NOMO-1 treated with dmso at 0.1 percent for 144 hours (cell line): ENCODE data around the gene PRKCD.
A peak's percentile ranks its signal among the peaks of the same experiment; 100 is the strongest.

Experiments used
- DNase-seq: peaks from one replicate; lab custom pipeline; 2025; ENCODE audit not compliant: unreplicated experiment; lab: John Stamatoyannopoulos, UW

The PRKCD gene

DNA sequence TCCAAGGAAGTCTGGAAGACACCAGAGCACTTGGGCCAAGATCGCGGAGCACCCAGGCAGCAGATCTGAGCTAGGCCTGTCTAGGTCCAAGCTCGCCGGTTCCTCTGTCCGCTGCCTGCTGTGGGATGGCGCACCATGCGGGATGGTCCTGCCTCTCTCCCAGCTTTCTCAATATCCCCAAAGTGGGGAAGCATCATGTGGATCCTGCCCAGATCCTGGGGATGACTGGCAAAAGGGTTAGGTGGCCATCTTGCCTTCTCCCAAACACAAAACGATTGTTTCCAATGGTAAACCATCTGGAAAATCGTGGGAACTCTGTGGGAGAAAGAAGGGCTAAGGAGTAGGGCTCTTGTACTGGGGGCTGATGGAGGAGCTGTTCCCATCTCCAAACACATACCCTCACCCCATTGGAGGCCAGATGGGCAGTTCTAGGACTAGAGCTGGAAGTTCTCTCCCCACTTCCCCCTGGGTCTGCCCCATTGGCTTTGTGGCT lies 8.9 kb downstream of the PRKCD start:
- no peak for DNase-seq

DNA sequence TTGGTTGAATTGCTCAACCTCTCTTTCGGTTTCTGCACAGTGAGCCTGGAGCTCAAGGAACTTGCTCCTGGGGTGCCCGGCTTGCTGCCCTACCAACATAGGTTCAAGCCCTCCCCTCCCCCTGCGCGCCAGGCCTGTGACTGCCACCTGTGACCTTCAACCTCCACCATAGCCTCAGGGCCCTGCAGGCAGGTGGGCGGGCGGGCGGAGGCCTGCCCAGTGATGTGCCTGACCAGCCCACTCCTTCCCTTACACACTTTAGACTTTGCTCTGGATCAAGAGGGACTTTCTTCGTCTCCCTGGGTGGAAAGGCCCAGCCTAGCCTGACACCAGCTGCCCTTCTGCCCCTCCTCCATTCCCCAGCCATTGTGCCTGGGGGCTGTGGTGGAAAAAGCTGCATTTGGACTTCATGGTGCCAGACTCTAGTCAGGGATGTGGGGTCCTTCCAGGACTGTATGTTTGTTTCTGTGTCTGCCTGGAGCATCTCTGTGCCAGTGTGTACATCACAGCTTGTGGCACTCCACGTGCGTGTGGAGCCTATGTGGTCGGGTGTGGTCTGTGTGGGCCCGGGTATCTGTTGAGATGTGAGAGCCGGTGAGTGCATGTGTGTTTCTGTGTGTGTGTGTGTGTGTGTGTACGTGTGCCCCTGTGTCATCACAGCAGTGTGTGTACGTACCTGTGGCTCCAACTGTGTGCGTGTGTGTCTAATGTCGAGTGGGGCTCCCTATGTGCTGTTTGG lies 9.5 kb downstream of the PRKCD start:
- DNase-seq, result peak; percentile 92

DNA sequence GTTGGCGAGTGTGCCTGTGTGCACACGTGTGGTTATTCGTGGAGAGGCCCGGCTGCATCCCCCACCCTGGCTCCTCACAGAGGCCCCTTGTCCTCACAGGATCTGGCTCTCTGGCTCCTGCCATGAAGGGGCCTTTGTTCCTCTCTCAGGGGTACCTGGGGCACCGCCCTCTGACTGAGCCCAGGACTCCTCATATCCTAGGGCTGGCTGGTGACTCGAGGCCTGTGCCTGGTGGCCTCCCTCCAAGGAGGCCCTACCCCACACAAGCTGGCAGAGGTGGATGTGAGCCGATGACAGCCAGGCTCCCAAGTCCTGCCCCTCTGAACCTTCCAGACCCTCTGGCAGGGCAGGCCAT lies 10.0 kb downstream of the PRKCD start:
- no peak for DNase-seq

DNA sequence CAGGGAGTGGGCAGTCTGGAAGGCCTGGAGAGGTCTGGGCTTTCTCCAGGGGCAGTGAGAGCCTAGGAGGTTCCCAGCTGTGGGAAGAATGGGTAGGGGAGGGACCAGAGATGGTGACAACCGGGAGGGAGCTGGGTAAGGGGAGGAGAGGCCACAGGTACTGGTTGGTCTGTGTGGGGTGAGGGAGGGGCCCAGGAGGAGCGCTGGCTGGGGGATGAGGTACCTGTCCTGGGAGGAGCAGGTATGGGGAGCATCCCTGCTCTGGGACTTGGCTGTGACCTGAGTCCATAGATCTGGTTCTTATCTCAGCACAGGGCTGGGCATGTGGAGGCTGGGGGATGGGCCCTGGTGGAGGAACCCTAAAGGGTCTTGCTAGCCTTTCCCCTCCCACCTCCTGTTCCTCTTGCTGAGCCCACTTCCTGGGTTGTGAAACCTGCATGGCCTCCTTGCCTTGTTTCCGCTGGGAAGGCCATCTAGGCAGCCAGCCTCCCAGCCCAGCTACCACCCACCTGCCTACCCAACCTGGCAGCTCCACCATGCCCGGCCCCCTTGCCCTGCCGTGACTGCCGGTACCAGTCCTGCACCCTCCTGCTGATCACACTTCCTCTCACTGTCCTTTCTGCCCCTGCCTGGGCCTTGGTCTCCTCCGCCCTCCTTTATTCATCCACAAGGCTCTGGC lies 11.0 kb downstream of the PRKCD start:
- DNase-seq, result peak; percentile 37

DNA sequence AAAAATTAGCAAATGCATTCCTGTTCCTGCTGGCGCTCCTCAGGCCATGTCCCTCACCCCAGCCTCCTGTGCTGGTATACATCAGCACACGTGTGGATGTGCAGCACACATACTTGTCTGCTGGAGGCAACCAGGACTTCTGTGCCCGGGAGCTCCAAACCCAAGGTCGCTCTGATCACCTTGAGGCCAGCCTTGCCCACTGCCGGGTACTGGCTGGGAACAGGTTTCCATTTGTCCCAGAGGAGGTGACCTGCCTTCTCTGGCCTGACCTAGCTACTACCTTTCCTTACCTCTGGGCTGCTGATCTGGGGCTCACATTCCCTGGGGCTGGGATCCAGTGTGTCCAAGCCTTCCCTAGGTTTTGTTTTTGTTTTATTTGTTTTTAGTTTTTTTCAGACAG lies 12.1 kb downstream of the PRKCD start:
- no peak for DNase-seq

DNA sequence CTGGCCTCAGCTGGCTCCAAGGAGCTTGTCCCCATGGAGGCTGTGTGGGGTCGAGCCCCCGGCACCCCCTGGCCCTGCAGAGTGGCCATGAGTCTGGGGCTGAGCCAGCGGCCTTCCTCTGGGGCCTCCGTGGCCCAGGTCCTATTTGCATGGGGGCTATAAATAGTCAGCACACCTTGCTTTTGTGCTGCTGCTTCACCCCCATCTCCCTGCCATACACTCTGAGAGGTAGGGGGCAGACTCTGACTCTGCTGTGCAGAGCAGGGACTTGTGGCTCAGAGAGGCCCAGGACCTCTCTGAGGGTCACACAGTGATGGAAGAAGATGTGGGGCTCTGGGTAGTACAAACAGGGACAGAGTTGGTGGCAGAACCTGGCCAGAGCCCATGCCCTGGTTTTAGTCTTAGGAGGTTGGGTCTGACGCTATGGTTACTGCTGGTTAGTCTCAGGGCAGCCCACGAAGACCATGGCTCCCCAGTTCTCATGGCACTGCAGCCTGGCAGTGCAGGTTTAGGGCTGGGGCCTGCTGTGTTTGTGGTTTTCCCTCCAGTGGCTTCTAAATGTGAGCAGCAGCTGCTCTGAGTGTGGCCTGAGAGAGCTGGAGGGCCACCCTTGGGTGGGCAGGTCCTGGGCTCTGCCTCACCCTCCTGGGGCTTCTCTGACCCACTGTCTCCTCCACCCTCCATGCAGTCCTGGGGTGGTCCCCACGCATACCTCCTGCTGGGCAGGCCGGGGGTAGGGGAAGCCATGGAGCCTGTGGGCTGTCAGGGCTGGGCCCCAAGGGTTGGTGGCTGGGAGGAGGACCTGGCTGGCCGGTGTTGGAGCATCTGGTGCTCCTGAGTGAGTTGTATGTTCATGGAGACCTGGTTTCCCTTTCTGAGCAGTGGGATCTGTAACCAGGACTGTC lies 13.6 kb downstream of the PRKCD start:
- no peak for DNase-seq

DNA sequence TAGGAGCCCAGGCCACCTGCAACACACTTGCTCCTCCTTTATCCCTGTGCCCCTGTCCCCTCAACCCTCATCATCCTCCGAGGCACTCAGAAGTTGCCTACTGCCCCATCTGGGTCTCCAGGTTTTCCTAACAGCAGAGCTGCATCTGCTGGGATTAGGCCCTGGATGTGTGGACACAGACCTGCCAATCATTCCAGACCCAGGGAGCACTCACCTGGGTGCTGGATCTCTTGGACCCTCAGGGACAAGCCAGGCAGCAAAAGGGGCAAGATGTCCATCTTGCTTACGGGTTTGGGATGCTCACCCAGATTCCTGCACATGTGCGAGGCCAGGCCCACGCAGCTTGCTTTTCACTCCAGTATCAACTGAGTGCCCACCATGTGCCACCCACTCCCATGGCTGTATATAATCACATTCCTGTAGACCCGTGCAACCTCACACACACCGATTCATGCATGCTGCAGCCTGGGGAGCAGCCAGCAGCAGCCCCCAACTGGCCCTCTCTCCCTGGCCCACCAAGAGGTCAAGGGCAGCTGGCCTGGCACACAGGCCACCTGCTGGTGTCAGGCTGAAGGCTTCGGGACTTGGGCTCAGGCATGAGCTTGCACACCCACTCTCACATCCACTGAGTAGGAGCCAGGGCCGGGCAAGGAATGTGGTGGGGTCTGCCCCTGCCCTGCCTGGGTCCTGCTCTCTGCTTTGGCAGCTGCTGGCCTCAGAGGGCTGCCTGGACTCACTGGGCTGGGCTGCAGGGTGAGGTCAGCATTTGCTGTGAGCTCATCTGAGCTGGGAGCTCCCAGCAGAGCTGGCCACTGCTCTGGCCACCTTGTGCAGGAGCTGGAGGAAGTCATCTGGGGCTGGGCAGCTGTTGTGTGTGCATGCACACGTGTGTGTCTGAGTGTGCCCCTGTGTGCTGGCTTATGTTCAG lies 14.9 kb downstream of the PRKCD start:
- DNase-seq, result no peak

DNA sequence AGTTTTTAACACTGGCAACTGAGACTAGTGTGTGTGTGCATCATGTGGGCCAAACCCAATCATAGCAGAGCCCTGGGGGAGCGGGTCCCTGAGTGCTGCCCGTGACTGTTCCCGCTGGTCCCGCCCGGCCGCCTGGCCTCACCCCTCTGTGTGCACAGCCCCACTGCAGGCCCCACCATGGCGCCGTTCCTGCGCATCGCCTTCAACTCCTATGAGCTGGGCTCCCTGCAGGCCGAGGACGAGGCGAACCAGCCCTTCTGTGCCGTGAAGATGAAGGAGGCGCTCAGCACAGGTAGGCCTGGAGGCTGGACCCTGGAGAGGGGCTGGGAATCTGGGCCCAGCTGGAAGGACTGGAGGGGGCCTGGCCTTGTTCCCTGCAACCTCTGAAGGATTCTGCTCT lies 17.2 kb downstream of the PRKCD start:
- DNase-seq, result no peak

DNA sequence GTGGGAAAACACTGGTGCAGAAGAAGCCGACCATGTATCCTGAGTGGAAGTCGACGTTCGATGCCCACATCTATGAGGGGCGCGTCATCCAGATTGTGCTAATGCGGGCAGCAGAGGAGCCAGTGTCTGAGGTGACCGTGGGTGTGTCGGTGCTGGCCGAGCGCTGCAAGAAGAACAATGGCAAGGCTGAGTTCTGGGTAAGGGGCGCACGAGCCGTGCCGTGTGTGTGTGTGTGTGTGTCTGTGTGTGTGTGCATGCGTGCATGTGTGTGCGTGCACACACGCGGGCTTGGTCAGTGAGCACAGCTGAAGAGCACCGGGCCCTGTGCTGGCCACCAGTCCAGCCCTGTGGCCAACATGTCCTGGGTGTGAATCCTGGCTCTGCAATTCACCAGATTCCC lies 18.6 kb downstream of the PRKCD start:
- DNase-seq, result no peak

DNA sequence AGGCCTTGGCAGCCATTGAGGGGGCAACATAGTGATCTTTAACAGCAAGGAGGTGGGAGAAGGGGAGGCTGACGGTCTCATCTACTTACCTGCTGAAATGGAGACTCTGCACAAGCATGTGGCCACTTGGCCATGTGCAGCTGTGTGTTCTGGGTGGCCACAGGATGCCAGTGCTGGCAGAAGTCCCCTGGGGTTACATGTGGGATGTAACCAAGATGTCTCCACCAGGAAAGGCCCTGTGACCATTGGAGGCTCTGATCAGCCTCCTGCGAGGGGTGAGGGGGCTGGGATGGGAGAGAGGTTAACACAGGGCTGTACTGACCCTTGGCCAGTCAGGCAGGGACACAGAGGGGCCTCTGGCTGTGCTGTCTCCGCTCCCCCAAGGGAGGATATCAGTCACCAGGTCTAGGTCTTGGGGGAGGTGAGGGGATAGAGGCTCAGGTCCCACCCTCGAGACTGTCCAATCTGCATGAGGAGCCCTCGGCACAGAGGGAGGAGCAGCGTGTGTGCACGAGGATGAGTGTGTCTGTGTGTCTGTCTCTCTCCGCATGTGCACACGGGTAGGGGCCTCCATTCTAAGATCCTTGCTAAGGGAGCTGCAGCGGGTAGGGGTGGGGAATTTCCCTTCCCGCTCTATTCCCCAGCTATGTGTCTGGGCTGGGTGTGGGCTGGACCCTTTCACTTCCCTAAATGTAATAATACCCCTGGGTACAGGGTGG lies 19.5 kb downstream of the PRKCD start:
- DNase-seq, result peak; percentile 80

DNA sequence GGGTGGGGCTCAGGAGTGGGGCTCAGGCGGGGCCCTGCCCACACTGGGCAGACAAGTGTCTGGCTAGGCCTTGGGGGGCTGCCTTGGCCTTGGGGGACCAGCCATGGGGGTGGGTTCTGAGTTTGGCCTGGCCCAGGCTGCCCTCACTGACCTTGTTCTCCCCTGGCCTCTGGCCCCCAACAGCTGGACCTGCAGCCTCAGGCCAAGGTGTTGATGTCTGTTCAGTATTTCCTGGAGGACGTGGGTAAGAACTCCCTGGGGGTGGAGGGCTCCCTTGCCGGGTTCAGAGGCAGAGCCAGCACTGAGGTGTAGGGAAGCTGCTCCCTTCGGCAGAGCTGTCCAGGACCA lies 20.0 kb downstream of the PRKCD start:
- DNase-seq, result no peak

DNA sequence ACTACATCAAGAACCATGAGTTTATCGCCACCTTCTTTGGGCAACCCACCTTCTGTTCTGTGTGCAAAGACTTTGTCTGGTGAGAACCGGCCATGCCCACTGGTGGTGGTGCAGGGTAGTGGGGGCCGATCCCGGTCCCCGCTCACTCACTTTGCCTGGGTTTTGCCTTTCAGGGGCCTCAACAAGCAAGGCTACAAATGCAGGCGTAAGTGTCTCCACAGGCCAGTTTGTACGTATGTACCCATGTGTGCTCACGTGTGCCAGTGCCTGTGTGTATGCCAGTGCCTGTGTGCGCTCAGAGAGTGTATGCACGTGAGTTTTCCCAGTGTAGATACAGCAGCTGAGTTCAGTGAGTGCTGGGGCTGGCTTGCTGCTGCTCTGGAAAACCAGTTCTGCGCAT lies 20.5 kb downstream of the PRKCD start:
- no peak for DNase-seq

DNA sequence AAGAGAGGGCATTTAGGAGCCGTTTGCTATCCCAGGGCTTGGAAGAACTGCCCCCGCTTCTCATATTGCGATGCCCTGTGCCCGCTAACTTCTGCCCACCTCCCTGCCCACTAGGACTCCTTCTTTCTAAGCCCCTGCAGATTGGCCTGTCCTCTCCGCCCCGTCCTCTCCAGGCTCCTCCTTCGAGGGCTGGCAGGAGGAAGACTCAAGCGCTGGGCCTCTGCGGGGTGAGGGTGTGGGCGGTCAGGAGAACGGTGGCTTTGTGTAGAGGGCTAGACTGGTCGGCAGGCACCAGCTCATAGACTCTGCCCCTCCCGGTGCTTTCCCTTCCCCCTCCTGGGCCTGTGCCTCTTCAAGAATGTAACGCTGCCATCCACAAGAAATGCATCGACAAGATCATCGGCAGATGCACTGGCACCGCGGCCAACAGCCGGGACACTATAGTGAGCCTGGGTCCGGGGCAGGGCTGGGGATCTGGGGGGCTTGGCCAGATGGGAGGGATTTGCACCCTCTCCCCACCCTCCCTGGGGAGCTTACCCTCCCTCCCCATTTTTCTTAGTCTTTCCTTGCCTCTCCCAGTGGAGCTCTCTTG lies 21.9 kb downstream of the PRKCD start:
- DNase-seq, result no peak

DNA sequence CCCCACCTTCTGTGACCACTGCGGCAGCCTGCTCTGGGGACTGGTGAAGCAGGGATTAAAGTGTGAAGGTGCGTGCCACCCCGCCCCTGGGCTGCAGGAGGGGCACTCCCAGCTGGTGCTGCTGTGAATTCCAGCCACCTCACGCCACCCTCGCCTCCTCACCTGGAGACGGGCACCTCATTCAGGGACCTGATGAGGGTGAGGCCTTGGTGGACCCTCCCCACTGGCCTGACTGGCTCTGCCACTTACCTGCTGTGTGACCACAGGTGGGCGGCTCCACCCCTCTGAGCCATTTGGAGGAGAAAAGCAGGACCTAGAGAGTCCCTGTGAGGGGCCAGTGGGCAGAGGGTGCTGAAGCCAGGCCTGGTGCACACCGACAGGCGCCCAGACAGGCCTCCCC lies 22.5 kb downstream of the PRKCD start:
- DNase-seq, result no peak

DNA sequence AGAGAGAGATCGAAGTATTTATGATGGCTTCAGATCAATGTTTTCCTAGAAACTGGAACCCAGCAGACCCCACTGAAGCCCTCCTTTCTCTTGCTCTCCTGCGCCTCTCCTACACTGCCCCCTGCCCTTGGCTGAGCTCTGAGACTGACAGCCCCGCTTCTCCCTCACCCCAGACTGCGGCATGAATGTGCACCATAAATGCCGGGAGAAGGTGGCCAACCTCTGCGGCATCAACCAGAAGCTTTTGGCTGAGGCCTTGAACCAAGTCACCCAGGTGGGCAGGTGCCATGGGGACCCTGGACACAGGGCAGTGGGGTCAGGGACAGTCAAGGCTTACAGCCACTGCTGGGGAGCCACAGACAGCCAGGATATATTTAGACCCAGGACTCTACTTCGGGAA lies 23.7 kb downstream of the PRKCD start:
- no peak for DNase-seq

DNA sequence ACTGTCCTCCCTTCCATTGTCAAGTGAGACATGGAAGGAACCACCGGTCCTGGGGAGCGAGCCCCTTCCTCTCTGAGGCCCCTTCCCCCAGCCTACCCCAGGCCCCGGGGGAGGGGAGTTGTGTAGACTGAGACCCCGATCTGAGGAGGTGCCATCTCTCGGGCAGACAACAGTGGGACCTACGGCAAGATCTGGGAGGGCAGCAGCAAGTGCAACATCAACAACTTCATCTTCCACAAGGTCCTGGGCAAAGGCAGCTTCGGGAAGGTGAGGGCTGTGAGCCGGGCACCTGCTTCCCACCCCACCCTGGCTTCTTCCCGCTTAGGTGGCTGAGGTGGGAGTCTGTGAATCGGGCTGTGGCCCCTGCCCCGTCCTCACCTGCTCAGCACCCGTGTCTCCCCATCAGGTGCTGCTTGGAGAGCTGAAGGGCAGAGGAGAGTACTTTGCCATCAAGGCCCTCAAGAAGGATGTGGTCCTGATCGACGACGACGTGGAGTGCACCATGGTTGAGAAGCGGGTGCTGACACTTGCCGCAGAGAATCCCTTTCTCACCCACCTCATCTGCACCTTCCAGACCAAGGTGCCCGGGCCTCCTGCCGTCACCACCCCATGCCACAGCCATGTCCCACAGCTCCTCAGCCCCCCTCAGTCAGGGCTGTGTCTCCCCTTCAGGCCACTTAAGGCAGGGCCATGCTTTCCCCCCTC lies 24.9 kb downstream of the PRKCD start:
- no peak for DNase-seq

DNA sequence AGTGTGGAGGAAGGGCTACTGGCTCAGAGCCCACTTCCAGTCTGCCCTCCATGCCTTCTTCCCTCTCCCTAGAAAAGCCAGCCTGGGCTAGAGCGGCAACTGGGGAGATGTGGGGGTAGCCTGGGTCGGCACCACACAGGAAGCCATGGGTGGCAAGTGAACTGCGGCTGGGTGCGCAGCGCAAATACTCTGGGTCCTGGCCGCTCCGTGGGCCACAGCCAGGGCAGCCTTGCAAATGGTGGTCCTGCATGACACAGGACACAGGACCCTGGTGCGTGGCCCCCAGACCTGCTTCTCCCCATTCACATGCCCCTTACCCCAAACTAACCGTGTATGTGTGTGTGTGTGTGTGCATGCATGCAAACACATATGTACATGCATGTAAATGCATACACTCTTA lies 25.7 kb downstream of the PRKCD start:
- no peak for DNase-seq

DNA sequence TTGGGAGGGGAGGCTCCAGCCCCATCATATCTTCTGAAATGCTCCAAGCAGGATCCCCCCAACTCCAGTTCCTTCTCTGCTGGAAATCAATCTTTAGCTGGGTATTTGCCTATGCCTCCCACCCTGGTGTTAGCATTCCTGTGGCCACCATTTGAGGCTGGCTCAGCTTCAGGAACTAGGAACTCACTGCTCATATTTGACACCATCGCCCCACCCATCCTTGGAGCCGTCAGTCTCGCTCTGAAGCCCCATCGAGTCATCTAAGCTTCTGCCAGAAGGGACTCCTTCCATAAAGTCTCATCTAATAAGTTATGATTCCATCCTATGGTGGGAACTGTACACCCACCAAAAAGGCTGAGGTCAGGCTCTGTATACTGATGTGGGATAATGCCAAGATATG lies 26.4 kb downstream of the PRKCD start:
- DNase-seq, result no peak

DNA sequence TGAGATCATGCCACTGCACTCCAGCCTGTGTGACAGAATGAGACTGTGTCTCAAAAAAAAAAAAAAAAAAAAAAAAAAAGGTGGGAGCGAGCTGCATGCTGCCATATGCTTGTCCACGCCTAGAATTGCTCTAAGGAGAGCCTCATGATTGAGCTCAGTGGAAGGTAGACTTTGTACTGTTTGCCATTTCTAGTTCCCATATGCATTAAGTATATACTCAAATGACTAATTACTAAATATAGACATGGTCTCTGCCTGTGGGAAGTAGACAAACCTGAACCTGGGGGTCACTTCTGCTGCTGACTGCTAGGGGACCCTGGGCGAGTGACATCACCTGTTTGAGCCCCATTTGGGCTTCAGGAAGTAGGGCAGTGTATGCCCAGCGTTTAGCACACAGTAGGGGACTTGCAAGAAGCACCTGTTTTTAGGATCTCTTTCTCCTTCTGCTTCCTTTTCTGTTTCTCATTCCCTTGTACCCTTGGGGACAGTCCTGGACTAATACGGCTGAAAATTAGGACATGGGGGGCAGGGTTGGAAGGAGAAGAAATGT lies 27.2 kb downstream of the PRKCD start:
- no peak for DNase-seq
